ENCODE results near the gene ACKR3.

DNA sequence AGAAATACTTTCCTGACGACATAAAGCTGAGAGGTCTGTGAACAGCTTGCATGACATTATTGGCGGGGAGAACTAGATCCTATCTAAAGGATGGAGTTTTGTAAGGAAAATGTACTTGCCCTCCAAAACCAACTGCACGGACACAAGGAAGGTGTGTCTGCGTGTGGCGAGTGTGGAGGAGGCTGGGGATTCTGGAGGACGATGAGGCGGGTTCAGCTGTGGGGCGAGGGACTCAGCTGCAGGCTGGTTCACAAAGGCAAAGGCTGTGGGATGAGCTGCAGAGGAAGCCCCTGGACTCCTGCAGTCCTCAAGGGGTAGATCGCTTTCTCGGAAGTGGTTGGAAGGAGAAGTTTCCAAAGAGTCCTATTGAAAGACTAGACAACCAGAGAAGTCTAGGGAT is 48.2 kb downstream of the ACKR3 start:
- TF ChIP-seq, protein P1, sequence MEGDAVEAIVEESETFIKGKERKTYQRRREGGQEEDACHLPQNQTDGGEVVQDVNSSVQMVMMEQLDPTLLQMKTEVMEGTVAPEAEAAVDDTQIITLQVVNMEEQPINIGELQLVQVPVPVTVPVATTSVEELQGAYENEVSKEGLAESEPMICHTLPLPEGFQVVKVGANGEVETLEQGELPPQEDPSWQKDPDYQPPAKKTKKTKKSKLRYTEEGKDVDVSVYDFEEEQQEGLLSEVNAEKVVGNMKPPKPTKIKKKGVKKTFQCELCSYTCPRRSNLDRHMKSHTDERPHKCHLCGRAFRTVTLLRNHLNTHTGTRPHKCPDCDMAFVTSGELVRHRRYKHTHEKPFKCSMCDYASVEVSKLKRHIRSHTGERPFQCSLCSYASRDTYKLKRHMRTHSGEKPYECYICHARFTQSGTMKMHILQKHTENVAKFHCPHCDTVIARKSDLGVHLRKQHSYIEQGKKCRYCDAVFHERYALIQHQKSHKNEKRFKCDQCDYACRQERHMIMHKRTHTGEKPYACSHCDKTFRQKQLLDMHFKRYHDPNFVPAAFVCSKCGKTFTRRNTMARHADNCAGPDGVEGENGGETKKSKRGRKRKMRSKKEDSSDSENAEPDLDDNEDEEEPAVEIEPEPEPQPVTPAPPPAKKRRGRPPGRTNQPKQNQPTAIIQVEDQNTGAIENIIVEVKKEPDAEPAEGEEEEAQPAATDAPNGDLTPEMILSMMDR (IDR thresholded peaks at IDR 0.05), result no peak
- TF ChIP-seq POLR2A (IDR thresholded peaks at IDR 0.05), result no peak
